ENCODE measurements around the gene USP48. TPM values are rescaled to one million over a fixed set of nuclear protein-coding genes. Genes with fewer than 3 reads are reported as not detected.
"Not testable (repeated sequence)": the region's sequence is repeated elsewhere in the genome, so short reads cannot be mapped to it uniquely, and the experiment has no call there.

USP48 gene
- polyA plus RNA-seq, 2 of the 4 experiments (the other 2 are of a cell fraction) = 22.8 to 27.4 TPM

- Histone ChIP-seq H3K4me1 (no peaks in the 10 kb centered on the region), H3K9me3 (no peaks in the 10 kb centered on the region), H3K27ac (no peak overlapping the region), H3K4me3 (no peak overlapping the region), H3K4me2 (no peak overlapping the region)
- DNase-seq (ENCODE audit: low read depth in 1 of 2, low spot score in 1 of 2) = no peak
- POLR2A ChIA-PET = no interaction called here
- no peak for FAIRE-seq
- 93% methylated on average over 9 of the region's 13 CpGs for WGBS (ENCODE audit: missing lambda C conversion rate)
- CTCF ChIA-PET = interaction anchor here (0.6 kb wide), 1 partner anchor 257 kb away, joined by 3 read pairs; no protein-coding TSS in a partner anchor
- no peak for ATAC-seq
- TF ChIP-seq, protein P1, sequence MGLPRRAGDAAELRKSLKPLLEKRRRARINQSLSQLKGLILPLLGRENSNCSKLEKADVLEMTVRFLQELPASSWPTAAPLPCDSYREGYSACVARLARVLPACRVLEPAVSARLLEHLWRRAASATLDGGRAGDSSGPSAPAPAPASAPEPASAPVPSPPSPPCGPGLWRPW (IDR thresholded peaks at IDR 0.05) = no peak
- TF ChIP-seq, protein P2, sequence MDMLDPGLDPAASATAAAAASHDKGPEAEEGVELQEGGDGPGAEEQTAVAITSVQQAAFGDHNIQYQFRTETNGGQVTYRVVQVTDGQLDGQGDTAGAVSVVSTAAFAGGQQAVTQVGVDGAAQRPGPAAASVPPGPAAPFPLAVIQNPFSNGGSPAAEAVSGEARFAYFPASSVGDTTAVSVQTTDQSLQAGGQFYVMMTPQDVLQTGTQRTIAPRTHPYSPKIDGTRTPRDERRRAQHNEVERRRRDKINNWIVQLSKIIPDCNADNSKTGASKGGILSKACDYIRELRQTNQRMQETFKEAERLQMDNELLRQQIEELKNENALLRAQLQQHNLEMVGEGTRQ (IDR thresholded peaks at IDR 0.05) = no peak
- TF ChIP-seq JUNB (IDR thresholded peaks at IDR 0.05) (no peak), ZNF302 (CRISPR knock-in tag; IDR thresholded peaks at IDR 0.05) (no peak), BHLHE40 (IDR thresholded peaks at IDR 0.05; ENCODE audit: low read depth, low read length) (no peak), HOXB13 (CRISPR knock-in tag; IDR thresholded peaks at IDR 0.05; ENCODE audit: low read depth) (no peak)
Measured at GRCh38 chr1:21828075-21828474, 45.1 kb upstream of the USP48 start.

DNA sequence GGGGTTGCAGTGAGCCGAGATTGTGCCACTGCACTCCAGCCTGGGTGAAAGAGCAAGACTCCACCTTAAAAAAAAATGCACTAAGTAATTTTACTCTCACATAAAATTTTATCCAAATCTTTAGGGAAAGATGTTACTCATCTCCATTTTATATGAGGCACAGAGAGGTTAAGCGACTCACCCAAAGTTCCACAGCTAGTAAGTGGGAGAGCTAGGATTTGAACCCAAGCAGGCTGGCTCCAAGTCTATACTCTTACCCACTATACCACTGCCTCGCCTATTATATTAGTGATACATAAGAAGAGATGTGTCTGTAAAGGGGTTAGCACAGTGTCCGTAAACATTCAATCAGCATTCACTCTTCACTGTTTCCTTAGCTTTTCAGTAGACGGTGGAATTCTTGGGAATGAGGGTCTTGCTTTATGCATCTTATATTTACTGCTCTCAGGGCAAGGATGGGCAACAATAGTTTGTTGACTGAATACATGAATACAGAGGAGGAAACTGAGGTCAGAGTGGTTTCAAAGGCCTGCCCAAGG is 44.3 kb upstream of the USP48 start:
- ChIA-PET CTCF (interaction anchor here (0.6 to 0.7 kb wide), 3 partner anchors 14 to 27 kb away, joined by 3 to 7 read pairs (median 4); partner anchors contain the start of gene LDLRAD2), POLR2A (no interaction called here)
- Histone ChIP-seq H3K9me3 (no peaks in the 10 kb centered on the region), H3K4me1 (no peaks in the 10 kb centered on the region), H3K27ac (no peak overlapping the region), H3K4me2 (no peak overlapping the region), H3K4me3 (no peak overlapping the region)
- 94% methylated on average over 5 of the region's 5 CpGs for WGBS (ENCODE audit: missing lambda C conversion rate)
- no peak for FAIRE-seq
- ATAC-seq = no peak
- TF ChIP-seq HOXA7 (CRISPR knock-in tag; IDR thresholded peaks at IDR 0.05) (no peak), EP300 (IDR thresholded peaks at IDR 0.05) (no peak), CEBPB (IDR thresholded peaks at IDR 0.05) (no peak), FOSL2 (IDR thresholded peaks at IDR 0.05) (no peak), FOSL2 (CRISPR knock-in tag; IDR thresholded peaks at IDR 0.05) (no peak), KDM1A (IDR thresholded peaks at IDR 0.05; ENCODE audit: low read depth) (no peak), CHD4 (IDR thresholded peaks at IDR 0.05; ENCODE audit: borderline replicate concordance) (no peak), MYC (IDR thresholded peaks at IDR 0.05; ENCODE audit: borderline replicate concordance, low read length) (no peak), RCOR1 (IDR thresholded peaks at IDR 0.05; ENCODE audit: low read depth, low read length) (no peak), MAFK (IDR thresholded peaks at IDR 0.05; ENCODE audit: partially characterized antibody) (no peak), CBX8 (IDR thresholded peaks at IDR 0.05) (no peak), BHLHE40 (IDR thresholded peaks at IDR 0.05; ENCODE audit: low read depth, low read length) (no peak), SREBF2 (IDR thresholded peaks at IDR 0.05) (no peak), RNF2 (IDR thresholded peaks at IDR 0.05; ENCODE audit: borderline replicate concordance, low read depth) (no peak), CHD2 (IDR thresholded peaks at IDR 0.05; ENCODE audit: low read length, partially characterized antibody) (no peak), POLR2A (IDR thresholded peaks at IDR 0.05; ENCODE audit: low read length) (no peak)
- TF ChIP-seq, protein P3, sequence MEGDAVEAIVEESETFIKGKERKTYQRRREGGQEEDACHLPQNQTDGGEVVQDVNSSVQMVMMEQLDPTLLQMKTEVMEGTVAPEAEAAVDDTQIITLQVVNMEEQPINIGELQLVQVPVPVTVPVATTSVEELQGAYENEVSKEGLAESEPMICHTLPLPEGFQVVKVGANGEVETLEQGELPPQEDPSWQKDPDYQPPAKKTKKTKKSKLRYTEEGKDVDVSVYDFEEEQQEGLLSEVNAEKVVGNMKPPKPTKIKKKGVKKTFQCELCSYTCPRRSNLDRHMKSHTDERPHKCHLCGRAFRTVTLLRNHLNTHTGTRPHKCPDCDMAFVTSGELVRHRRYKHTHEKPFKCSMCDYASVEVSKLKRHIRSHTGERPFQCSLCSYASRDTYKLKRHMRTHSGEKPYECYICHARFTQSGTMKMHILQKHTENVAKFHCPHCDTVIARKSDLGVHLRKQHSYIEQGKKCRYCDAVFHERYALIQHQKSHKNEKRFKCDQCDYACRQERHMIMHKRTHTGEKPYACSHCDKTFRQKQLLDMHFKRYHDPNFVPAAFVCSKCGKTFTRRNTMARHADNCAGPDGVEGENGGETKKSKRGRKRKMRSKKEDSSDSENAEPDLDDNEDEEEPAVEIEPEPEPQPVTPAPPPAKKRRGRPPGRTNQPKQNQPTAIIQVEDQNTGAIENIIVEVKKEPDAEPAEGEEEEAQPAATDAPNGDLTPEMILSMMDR (IDR thresholded peaks at IDR 0.05) = no peak
- TF ChIP-seq, protein P4, sequence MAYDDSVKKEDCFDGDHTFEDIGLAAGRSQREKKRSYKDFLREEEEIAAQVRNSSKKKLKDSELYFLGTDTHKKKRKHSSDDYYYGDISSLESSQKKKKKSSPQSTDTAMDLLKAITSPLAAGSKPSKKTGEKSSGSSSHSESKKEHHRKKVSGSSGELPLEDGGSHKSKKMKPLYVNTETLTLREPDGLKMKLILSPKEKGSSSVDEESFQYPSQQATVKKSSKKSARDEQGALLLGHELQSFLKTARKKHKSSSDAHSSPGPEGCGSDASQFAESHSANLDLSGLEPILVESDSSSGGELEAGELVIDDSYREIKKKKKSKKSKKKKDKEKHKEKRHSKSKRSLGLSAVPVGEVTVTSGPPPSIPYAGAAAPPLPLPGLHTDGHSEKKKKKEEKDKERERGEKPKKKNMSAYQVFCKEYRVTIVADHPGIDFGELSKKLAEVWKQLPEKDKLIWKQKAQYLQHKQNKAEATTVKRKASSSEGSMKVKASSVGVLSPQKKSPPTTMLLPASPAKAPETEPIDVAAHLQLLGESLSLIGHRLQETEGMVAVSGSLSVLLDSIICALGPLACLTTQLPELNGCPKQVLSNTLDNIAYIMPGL (CRISPR knock-in tag; IDR thresholded peaks at IDR 0.05; ENCODE audit: borderline replicate concordance) = no peak
- DNase-seq (ENCODE audit: low read depth in 1 of 2, low spot score in 1 of 2) = no peak

- H3K4me1 ChIP-seq; POLR2A ChIA-PET; H3K27ac ChIP-seq; H3K9me3 ChIP-seq; H3K4me2 ChIP-seq; ATAC-seq; FAIRE-seq; H3K4me3 ChIP-seq; DNase-seq (ENCODE audit: low read depth in 1 of 2, low spot score in 1 of 2): not testable (repeated sequence)
- 97% methylated on average over 10 of the region's 10 CpGs for WGBS (ENCODE audit: missing lambda C conversion rate)
- CTCF ChIA-PET = interaction anchor here (0.7 kb wide), 1 partner anchor 15 kb away, joined by 3 read pairs; the partner anchor contains the start of gene LDLRAD2
Measured at GRCh38 chr1:21826694-21827093, 43.7 kb upstream of the USP48 start.
